K562 (cell line): Measurements from ENCODE around the gene LRFN4. TPM values are rescaled to one million over a fixed set of nuclear protein-coding genes. Genes with fewer than 3 reads are reported as not detected.

Experiments
- ATAC-seq: fragments of 200-7000 bp; cut with Tn5 transposase; 3 replicates; pipeline ENCODE4 v1.9.1; 2020; ENCODE audit warnings: moderate library complexity
- BruUV-seq: library from RNA; stranded (reverse); fragments of 400-500 nt; replicated peaks from 2 replicates; lab custom pipeline; 2021; lab: Mats Ljungman, UMichigan
- CTCF ChIA-PET: fragments of 300-600 bp; formaldehyde crosslinking; extraction: SDS; loops from one replicate; lab custom pipeline; 2021; ENCODE audit warnings: low intra/inter-chr PET ratio; lab: Yijun Ruan, JAX
- POLR2A ChIA-PET: fragments of 300-600, 350-650 bp; sonication (Branson Sonifier 250); formaldehyde crosslinking; extraction: SDS; loops from one replicate; lab custom pipeline; 2021; ENCODE audit warnings: antibody characterized with exemption, inconsistent platforms; lab: Yijun Ruan, JAX
- DNase-seq, 4 experiments: peaks; one replicate each; pipeline versions ENCODE4 v3.0.0 to v3.0.0-alpha.2; 2011 to 2018; ENCODE audit warnings: low spot score in 3 of 4, mixed read lengths in 3 of 4; ENCODE audit errors: extremely low read depth in 1 of 4
- FAIRE-seq: peaks from 2 replicates; lab custom pipeline; 2011; peaks lifted over from hg19 to GRCh38; lab: Jason Lieb, UNC
- H2AFZ ChIP-seq: 2 replicates; pipeline ENCODE4 v1.6.0; 2011; ENCODE audit warnings: low read depth, low read length, control low read depth, inconsistent platforms
- H3K27ac ChIP-seq: fragments of 200-600 bp; 3 replicates; pipeline ENCODE4 v1.8.0; 2011; ENCODE audit warnings: low read depth, mild to moderate bottlenecking, control low read depth, inconsistent platforms, low read length, moderate library complexity, mixed read lengths; ENCODE audit errors: extremely low read depth
- H3K27me3 ChIP-seq, 2 experiments: fragments of 300-600 bp in 1 of 2; 2 replicates in 1 of 2; 3 replicates in 1 of 2; pipeline versions ENCODE4 v1.6.0 to v1.8.0; 2011; ENCODE audit warnings: inconsistent platforms in 2 of 2, low read length in 2 of 2, mild to moderate bottlenecking in 1 of 2, mixed read lengths in 1 of 2, moderate library complexity in 1 of 2; ENCODE audit not compliant: control insufficient read depth in 2 of 2, insufficient read depth in 2 of 2
- H3K36me3 ChIP-seq: fragments of 300-600 bp; 3 replicates; pipeline ENCODE4 v1.8.0; 2011; ENCODE audit warnings: mild to moderate bottlenecking, low read length, inconsistent platforms; ENCODE audit not compliant: control insufficient read depth, insufficient read depth
- H3K4me1 ChIP-seq, 2 experiments: fragments of 200-600 bp in 1 of 2; replicated peaks in 1 of 2; 2 replicates in 1 of 2; 3 replicates in 1 of 2; pipeline versions ENCODE4 v1.5.1 to v1.8.0; 2011; ENCODE audit warnings: inconsistent platforms in 2 of 2, low read length in 2 of 2, mild to moderate bottlenecking in 1 of 2, mixed read lengths in 1 of 2, moderate library complexity in 1 of 2; ENCODE audit not compliant: control insufficient read depth in 2 of 2, insufficient read depth in 2 of 2
- H3K4me2 ChIP-seq: 2 replicates; pipeline ENCODE4 v1.6.1; 2011; ENCODE audit warnings: low read length, control low read depth, inconsistent platforms, mixed read lengths; ENCODE audit not compliant: insufficient read depth
- H3K4me3 ChIP-seq: fragments of 200-600 bp; sonication (generic), shearing (Covaris generic); 2 replicates; pipeline ENCODE4 v1.5.1; 2016; ENCODE audit warnings: control low read depth, inconsistent platforms
- H3K79me2 ChIP-seq: fragments of 200-600 bp; 3 replicates; pipeline ENCODE4 v1.8.0; 2011; ENCODE audit warnings: low read length, inconsistent platforms; ENCODE audit not compliant: control insufficient read depth, insufficient read depth
- H3K9ac ChIP-seq, 2 experiments: 2 replicates each; pipeline versions ENCODE4 v1.6.0 to v1.6.1; 2011; ENCODE audit warnings: low read depth in 2 of 2, low read length in 2 of 2, control low read depth in 1 of 2, inconsistent platforms in 1 of 2, mild to moderate bottlenecking in 1 of 2, mixed read lengths in 1 of 2; ENCODE audit not compliant: insufficient read depth in 1 of 2
- H3K9me1 ChIP-seq: one replicate; pipeline ENCODE4 v1.6.0; 2011; ENCODE audit warnings: inconsistent platforms, mild to moderate bottlenecking, low read length, moderate library complexity; ENCODE audit not compliant: control insufficient read depth, insufficient read depth
- H3K9me3 ChIP-seq: replicated peaks from 2 replicates; pipeline ENCODE4 v1.5.1; 2011; ENCODE audit warnings: low read depth, low read length, inconsistent platforms; ENCODE audit not compliant: control insufficient read depth, insufficient read depth
- H4K20me1 ChIP-seq: replicated peaks from 2 replicates; pipeline ENCODE4 v1.6.1; 2011; ENCODE audit warnings: low read length, inconsistent platforms, mixed read lengths; ENCODE audit not compliant: control insufficient read depth, insufficient read depth
- CBX1 ChIP-seq: sonication (generic); IDR thresholded peaks from 2 replicates; pipeline ENCODE4 v1.6.1; 2016; ENCODE audit warnings: antibody characterized with exemption, low read depth, mild to moderate bottlenecking
- POLR2G ChIP-seq: fragments of 200-400 bp; formaldehyde crosslinking; IDR thresholded peaks from 2 replicates; pipeline ENCODE4 v1.6.1; 2017; ENCODE audit warnings: low read depth, mild to moderate bottlenecking, antibody characterized with exemption, low read length, moderate library complexity
- RREB1 ChIP-seq: fragments of 250-450 bp; sonication (Bioruptor Pico); IDR thresholded peaks from 2 replicates; pipeline ENCODE4 v1.4.0; 2020
- ZFX ChIP-seq: sonication (generic); formaldehyde crosslinking; IDR thresholded peaks from 2 replicates; pipeline ENCODE4 v1.8.0; 2022; ENCODE audit warnings: mild to moderate bottlenecking, missing genetic modification reagents, moderate library complexity
- WGBS: fragments of 100-300 bp; shearing (Covaris generic); methylation state at CpG from one replicate; pipeline ENCODE4 v1.1.6; 2016; ENCODE audit warnings: low coverage, mixed read lengths; ENCODE audit not compliant: insufficient coverage; ENCODE audit errors: missing lambda C conversion rate; 5-methylcytosine and 5-hydroxymethylcytosine counted together
- in situ Hi-C: fragments of 300-500 bp; cut with MboI; formaldehyde crosslinking; loops from 4 replicates; pipeline ENCODE4 v1.15.0; 2018; ENCODE audit warnings: inconsistent platforms, mixed read lengths
- intact Hi-C: fragments of 100-400 bp; cut with micrococcal nuclease; formaldehyde crosslinking; loops from 2 replicates; pipeline ENCODE4 v1.14.2; 2022
- polyA plus RNA-seq, 8 experiments: library from polyadenylated mRNA; depleted of rRNA in 4 of 8; stranded (reverse) in 5 of 8; unstranded in 3 of 8; fragments of >200 nt; fragmentation: Nextera tagmentation in 2 of 8; fragmentation: Illumina TruSeq in 1 of 8; extraction: Ambion mirVana in 2 of 8; extraction: Trizol in 1 of 8; gene quantifications; 2 replicates each; pipeline versions ENCODE4 v1.2.1 to v1.2.3, GENCODE V29; 2011 to 2014; ENCODE audit warnings: inconsistent platforms in 1 of 8, missing spikeins in 1 of 8
- total RNA-seq, 7 experiments: library from RNA; depleted of rRNA in 6 of 7; stranded (reverse); fragments of >200 nt in 6 of 7; fragmentation: Illumina TruSeq in 2 of 7; extraction: Trizol in 2 of 7; gene quantifications; 2 replicates each; pipeline versions ENCODE4 v1.2.1 to v1.2.3, GENCODE V29; 2011 to 2021; ENCODE audit warnings: low replicate concordance in 1 of 7

LRFN4 gene
- total and polyA plus RNA-seq, 9 of the 15 experiments (the other 6 are each of a cell fraction or from before 2014, with no cell fraction given), result 0.10 to 60.1 (median 6.7) TPM

GRCh38 chr11:66857927-66858185, 992 bp downstream of the LRFN4 start:
- H3K4me3 ChIP-seq, result peak overlapping the region; percentile 68
- no peak for FAIRE-seq
- H2AFZ ChIP-seq, result no peak overlapping the region
- intact Hi-C loops, result no loop called here
- in situ Hi-C loops, result no loop called here
- H3K79me2 ChIP-seq, result peaks cover 25% of the 10 kb centered on the region
- H4K20me1 ChIP-seq, result no peaks in the 10 kb centered on the region
- TF ChIP-seq RREB1 (CRISPR knock-in tag) (no peak), ZFX (peak; percentile 19; the same call in 1 of the 2 replicates), POLR2G (peak; percentile 9; the same call in 1 of the 2 replicates), CBX1 (0 out of 2 replicates have a peak, but pooled peaks have one; percentile 14)
- H3K27ac ChIP-seq, result no peak overlapping the region
- WGBS, result 89% methylated on average over 12 of the region's 19 CpGs
- H3K9ac ChIP-seq, result peak overlapping the region in 1 of 2 experiments; percentile 94; a peak in 2 of 4 replicates
- H3K27me3 ChIP-seq, result no peaks in the 10 kb centered on the region
- H3K36me3 ChIP-seq, result peaks cover 36% of the 10 kb centered on the region; the same call in 1 of the 3 replicates
- no peaks in the 10 kb centered on the region for H3K9me3 ChIP-seq
- H3K4me1 ChIP-seq, result peaks cover 11 to 88% of the 10 kb centered on the region in 2 experiments; a peak in 4 of 5 replicates
- no TSS peak for BruUV-seq
- ChIA-PET POLR2A (interaction anchor here (0.7 to 0.9 kb wide), 2 partner anchors 12 to 180 kb away, joined by 3 to 6 read pairs; no protein-coding TSS in a partner anchor), CTCF (no interaction called here)
- H3K4me2 ChIP-seq, result 0 out of 2 replicates have a peak overlapping the region, but pooled peaks have one; percentile 77
- ATAC-seq, result no peak
- no peak for DNase-seq
- no peaks in the 10 kb centered on the region for H3K9me1 ChIP-seq
